Measurements from ENCODE around the gene PCDH9. TPM values are rescaled to one million over a fixed set of nuclear protein-coding genes. Genes with fewer than 3 reads are reported as not detected.

Gene PCDH9
- total and polyA plus RNA-seq, 2 of the 13 experiments (the other 11 are each of a cell fraction or from before 2014, with no cell fraction given), result 0.09 TPM; not detected in 1

DNA sequence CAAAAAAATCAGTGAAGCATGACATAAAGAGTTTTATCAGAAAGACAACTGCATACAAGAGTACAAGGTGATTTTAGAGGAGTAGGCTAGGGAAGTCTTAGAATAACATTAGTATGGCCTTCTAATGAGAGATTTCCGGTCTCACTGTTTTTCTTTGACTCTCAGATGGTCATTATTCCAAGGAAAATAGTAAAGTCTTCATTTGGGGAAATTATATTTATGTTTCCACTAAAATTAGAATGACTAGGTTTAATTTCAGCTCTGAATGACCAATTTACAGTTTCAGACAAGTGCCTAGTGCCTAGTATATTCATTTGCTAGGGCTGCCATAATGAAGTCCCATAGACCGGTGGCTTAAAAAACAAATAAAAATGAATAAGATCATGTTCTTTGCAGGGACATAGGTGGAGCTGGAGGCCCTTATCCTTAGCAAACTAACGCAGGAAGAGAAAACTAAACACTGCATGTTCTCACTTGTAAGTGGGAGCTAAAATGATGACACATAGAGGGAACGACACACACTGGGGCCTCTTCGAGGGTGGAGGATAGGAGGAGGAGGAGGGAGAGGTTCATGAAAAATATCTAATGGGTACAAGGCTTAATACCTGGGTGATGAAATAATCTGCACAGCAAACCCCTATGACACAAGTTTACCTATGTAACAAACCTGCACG lies 303.1 kb downstream of the PCDH9 start:
- no peak for ATAC-seq

GRCh38 chr13:66926200-66926850 lies 303.8 kb downstream of the PCDH9 start:
- Histone ChIP-seq H3K4me1 (ENCODE audit: insufficient read depth, low read length) (no peaks in the 10 kb centered on the region), H3K9ac (ENCODE audit: insufficient read depth, low read depth, low read length) (no peak overlapping the region), H3K36me3 (replicated peaks in 1 of 2; ENCODE audit: control insufficient read depth in 1 of 2, insufficient read depth in 2 of 2, low read length in 2 of 2) (no peaks in the 10 kb centered on the region), H2AFZ (ENCODE audit: low read length) (no peak overlapping the region), H3K79me2 (ENCODE audit: insufficient read depth, low read length) (no peaks in the 10 kb centered on the region), H4K20me1 (ENCODE audit: insufficient read depth, low read length) (no peaks in the 10 kb centered on the region), H3K9me3 (ENCODE audit: low read length) (no peaks in the 10 kb centered on the region), H3K27me3 (ENCODE audit: control insufficient read depth in 1 of 2, insufficient read depth in 2 of 2, low read length in 2 of 2) (no peaks in the 10 kb centered on the region), H3K27ac (ENCODE audit: extremely low read length, insufficient read depth, low read length) (no peak overlapping the region), H3K4me2 (ENCODE audit: low read depth, low read length) (no peak overlapping the region), H3K4me3 (replicated peaks in 1 of 3; ENCODE audit: insufficient read depth in 1 of 3, low read depth in 2 of 3, low read length in 3 of 3) (no peak overlapping the region)
- 2% methylated on average over 4 of the region's 4 CpGs for WGBS (ENCODE audit: low lambda C conversion rate)
- BruUV-seq (replicated peaks), result no TSS peak
- FAIRE-seq (no peak), ATAC-seq (no peak), DNase-seq (ENCODE audit: low spot score) (no peak)
- intact Hi-C loops (cut with micrococcal nuclease; ENCODE audit: unreplicated experiment), result no loop called here
- in situ Hi-C loops (cut with HindIII; ENCODE audit: extremely low pct_ligation_motif_present, low pct_unique_long_range_greater_than_20kb), result no loop called here
- ChIA-PET POLR2A (no interaction called here), CTCF (ENCODE audit: low intra/inter-chr PET ratio, low total read pairs) (no interaction called here)
- TF ChIP-seq ZNF430 (CRISPR knock-in tag; IDR thresholded peaks at IDR 0.05) (no peak), RFX1 (IDR thresholded peaks at IDR 0.05) (no peak), GTF2F1 (IDR thresholded peaks at IDR 0.05; ENCODE audit: low read length) (no peak), EEA1 (CRISPR knock-in tag; IDR thresholded peaks at IDR 0.05; ENCODE audit: borderline replicate concordance) (no peak), KLF9 (CRISPR knock-in tag; IDR thresholded peaks at IDR 0.05; ENCODE audit: low read depth) (no peak), ZNF180 (CRISPR knock-in tag; IDR thresholded peaks at IDR 0.05; ENCODE audit: borderline replicate concordance, low read depth) (no peak), MYPOP (CRISPR knock-in tag; IDR thresholded peaks at IDR 0.05) (no peak), ZNF788 (CRISPR knock-in tag; IDR thresholded peaks at IDR 0.05; ENCODE audit: borderline replicate concordance) (no peak)
- TF ChIP-seq, protein P1, sequence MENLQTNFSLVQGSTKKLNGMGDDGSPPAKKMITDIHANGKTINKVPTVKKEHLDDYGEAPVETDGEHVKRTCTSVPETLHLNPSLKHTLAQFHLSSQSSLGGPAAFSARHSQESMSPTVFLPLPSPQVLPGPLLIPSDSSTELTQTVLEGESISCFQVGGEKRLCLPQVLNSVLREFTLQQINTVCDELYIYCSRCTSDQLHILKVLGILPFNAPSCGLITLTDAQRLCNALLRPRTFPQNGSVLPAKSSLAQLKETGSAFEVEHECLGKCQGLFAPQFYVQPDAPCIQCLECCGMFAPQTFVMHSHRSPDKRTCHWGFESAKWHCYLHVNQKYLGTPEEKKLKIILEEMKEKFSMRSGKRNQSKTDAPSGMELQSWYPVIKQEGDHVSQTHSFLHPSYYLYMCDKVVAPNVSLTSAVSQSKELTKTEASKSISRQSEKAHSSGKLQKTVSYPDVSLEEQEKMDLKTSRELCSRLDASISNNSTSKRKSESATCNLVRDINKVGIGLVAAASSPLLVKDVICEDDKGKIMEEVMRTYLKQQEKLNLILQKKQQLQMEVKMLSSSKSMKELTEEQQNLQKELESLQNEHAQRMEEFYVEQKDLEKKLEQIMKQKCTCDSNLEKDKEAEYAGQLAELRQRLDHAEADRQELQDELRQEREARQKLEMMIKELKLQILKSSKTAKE (CRISPR knock-in tag; IDR thresholded peaks at IDR 0.05; ENCODE audit: borderline replicate concordance), result no peak
- TF ChIP-seq, protein P2, sequence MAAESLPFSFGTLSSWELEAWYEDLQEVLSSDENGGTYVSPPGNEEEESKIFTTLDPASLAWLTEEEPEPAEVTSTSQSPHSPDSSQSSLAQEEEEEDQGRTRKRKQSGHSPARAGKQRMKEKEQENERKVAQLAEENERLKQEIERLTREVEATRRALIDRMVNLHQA (CRISPR knock-in tag; IDR thresholded peaks at IDR 0.05), result no peak

More for the DNA sequence above, 303.1 kb downstream of the PCDH9 start:
- WGBS (ENCODE audit: low lambda C conversion rate), result 1% methylated on average over 6 of the region's 6 CpGs
- H3K4me2 ChIP-seq (ENCODE audit: low read depth, low read length), result no peak overlapping the region
- H3K9me3 ChIP-seq (ENCODE audit: low read length), result no peaks in the 10 kb centered on the region
- no peaks in the 10 kb centered on the region for H4K20me1 ChIP-seq (ENCODE audit: insufficient read depth, low read length)
- DNase-seq (ENCODE audit: low spot score) (no peak), FAIRE-seq (no peak)
- H3K9ac ChIP-seq (ENCODE audit: insufficient read depth, low read depth, low read length), result no peak overlapping the region
- intact Hi-C loops (cut with micrococcal nuclease; ENCODE audit: unreplicated experiment) (no loop called here), in situ Hi-C loops (cut with HindIII; ENCODE audit: extremely low pct_ligation_motif_present, low pct_unique_long_range_greater_than_20kb) (no loop called here)
- no peaks in the 10 kb centered on the region for H3K4me1 ChIP-seq (ENCODE audit: insufficient read depth, low read length)
- H3K36me3 ChIP-seq (replicated peaks in 1 of 2; ENCODE audit: control insufficient read depth in 1 of 2, insufficient read depth in 2 of 2, low read length in 2 of 2), result no peaks in the 10 kb centered on the region
- no peak overlapping the region for H3K4me3 ChIP-seq (replicated peaks in 1 of 3; ENCODE audit: insufficient read depth in 1 of 3, low read depth in 2 of 3, low read length in 3 of 3)
- H2AFZ ChIP-seq (ENCODE audit: low read length), result no peak overlapping the region
- H3K27ac ChIP-seq (ENCODE audit: extremely low read length, insufficient read depth, low read length), result no peak overlapping the region
- ChIA-PET POLR2A (no interaction called here), CTCF (ENCODE audit: low intra/inter-chr PET ratio, low total read pairs) (no interaction called here)
- TF ChIP-seq KDM4B (CRISPR knock-in tag; IDR thresholded peaks at IDR 0.05) (no peak), ZNF207 (IDR thresholded peaks at IDR 0.05; ENCODE audit: borderline replicate concordance) (no peak), KLF15 (CRISPR knock-in tag; IDR thresholded peaks at IDR 0.05; ENCODE audit: borderline replicate concordance) (no peak), NCOA5 (CRISPR knock-in tag; IDR thresholded peaks at IDR 0.05) (no peak), RBAK (CRISPR knock-in tag; IDR thresholded peaks at IDR 0.05) (no peak), ZFP36L1 (CRISPR knock-in tag; IDR thresholded peaks at IDR 0.05) (no peak), SMAD1 (CRISPR knock-in tag; IDR thresholded peaks at IDR 0.05; ENCODE audit: borderline replicate concordance, low read depth) (no peak), REPIN1 (CRISPR knock-in tag; IDR thresholded peaks at IDR 0.05; ENCODE audit: borderline replicate concordance, low read depth) (no peak), PAWR (CRISPR knock-in tag; IDR thresholded peaks at IDR 0.05; ENCODE audit: borderline replicate concordance) (no peak), ZNF746 (CRISPR knock-in tag; IDR thresholded peaks at IDR 0.05) (no peak), AGO2 (optimal IDR thresholded peaks at IDR 0.05; ENCODE audit: low read depth, low read length) (no peak)
- TF ChIP-seq, protein P3, sequence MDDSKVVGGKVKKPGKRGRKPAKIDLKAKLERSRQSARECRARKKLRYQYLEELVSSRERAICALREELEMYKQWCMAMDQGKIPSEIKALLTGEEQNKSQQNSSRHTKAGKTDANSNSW (CRISPR knock-in tag; IDR thresholded peaks at IDR 0.05; ENCODE audit: borderline replicate concordance), result no peak
- no peaks in the 10 kb centered on the region for H3K79me2 ChIP-seq (ENCODE audit: insufficient read depth, low read length)
- H3K27me3 ChIP-seq (ENCODE audit: control insufficient read depth in 1 of 2, insufficient read depth in 2 of 2, low read length in 2 of 2), result no peaks in the 10 kb centered on the region
- no TSS peak for BruUV-seq (replicated peaks)
